GM23248 (cell line): ENCODE results near the gene HIVEP3. TPM values are rescaled to one million over a fixed set of nuclear protein-coding genes. Genes with fewer than 3 reads are reported as not detected.

Experiments
- DNase-seq: peaks from one replicate; pipeline ENCODE4 v3.0.0-alpha.2; 2015
- H2AFZ ChIP-seq: fragments of 200-600 bp; sonication (generic); 2 replicates; pipeline ENCODE4 v1.6.1; 2016; ENCODE audit warnings: antibody characterized with exemption
- H3F3A ChIP-seq: fragments of 200-600 bp; sonication (generic); 2 replicates; pipeline ENCODE4 v1.6.1; 2016; ENCODE audit warnings: mild to moderate bottlenecking, antibody characterized with exemption, mixed run types; ENCODE audit not compliant: insufficient read depth
- H3K27ac ChIP-seq: fragments of 200-600 bp; sonication (generic); 2 replicates; pipeline ENCODE4 v1.5.1; 2016; ENCODE audit warnings: mild to moderate bottlenecking
- H3K27me3 ChIP-seq: fragments of 200-600 bp; sonication (generic); replicated peaks from 2 replicates; pipeline ENCODE4 v1.6.1; 2016; ENCODE audit warnings: mild to moderate bottlenecking; ENCODE audit not compliant: insufficient read depth
- H3K36me3 ChIP-seq: fragments of 200-600 bp; sonication (generic); 2 replicates; pipeline ENCODE4 v1.6.1; 2016; ENCODE audit warnings: low read depth, mild to moderate bottlenecking
- H3K4me1 ChIP-seq: fragments of 200-600 bp; sonication (generic); 2 replicates; pipeline ENCODE4 v1.6.1; 2016; ENCODE audit warnings: mild to moderate bottlenecking; ENCODE audit not compliant: insufficient read depth
- H3K4me2 ChIP-seq: fragments of 200-600 bp; sonication (generic); one replicate; pipeline ENCODE4 v1.6.1; 2016; ENCODE audit warnings: mild to moderate bottlenecking; ENCODE audit not compliant: unreplicated experiment
- H3K4me3 ChIP-seq: fragments of 200-600 bp; sonication (generic); 2 replicates; pipeline ENCODE4 v1.5.1; 2016; ENCODE audit warnings: mild to moderate bottlenecking
- H3K79me2 ChIP-seq: fragments of 200-600 bp; sonication (generic); 2 replicates; pipeline ENCODE4 v1.6.1; 2016; ENCODE audit warnings: mild to moderate bottlenecking; ENCODE audit not compliant: insufficient read depth
- H3K9ac ChIP-seq: fragments of 200-600 bp; sonication (generic); 2 replicates; pipeline ENCODE4 v1.6.1; 2016; ENCODE audit warnings: mild to moderate bottlenecking
- H3K9me2 ChIP-seq: fragments of 200-600 bp; sonication (generic); 2 replicates; pipeline ENCODE4 v1.6.1; 2016; ENCODE audit warnings: mixed run types, mild to moderate bottlenecking, moderate library complexity; ENCODE audit not compliant: insufficient read depth
- H3K9me3 ChIP-seq: fragments of 200-600 bp; sonication (generic); one replicate; pipeline ENCODE4 v1.6.1; 2017; ENCODE audit warnings: low read depth
- H4K20me1 ChIP-seq: fragments of 200-600 bp; sonication (generic); 2 replicates; pipeline ENCODE4 v1.6.0; 2016; ENCODE audit not compliant: insufficient read depth
- EZH2 ChIP-seq: fragments of 200-600 bp; sonication (generic); IDR thresholded peaks from 2 replicates; pipeline ENCODE4 v1.6.1; 2018; ENCODE audit warnings: antibody characterized with exemption, mild to moderate bottlenecking; ENCODE audit not compliant: insufficient read depth, poor library complexity, severe bottlenecking
- EZH2phosphoT487 ChIP-seq: fragments of 200-600 bp; sonication (generic); IDR thresholded peaks from 2 replicates; pipeline ENCODE4 v1.6.1; 2018; ENCODE audit warnings: antibody characterized with exemption, moderate library complexity, mild to moderate bottlenecking, low read depth; ENCODE audit not compliant: insufficient read depth
- WGBS, 2 experiments: methylation state at CpG; one replicate each; pipeline ENCODE4 v1.1.6; 2015 to 2017; ENCODE audit warnings: low lambda C conversion rate in 2 of 2, low coverage in 1 of 2; ENCODE audit errors: missing lambda C conversion rate in 2 of 2; 5-methylcytosine and 5-hydroxymethylcytosine counted together
- in situ Hi-C: fragments of 300-500 bp; cut with MboI; formaldehyde crosslinking; loops from 2 replicates; pipeline ENCODE4 v1.15.0; 2020
- polyA plus RNA-seq: library from polyadenylated mRNA; unstranded; fragments of >200 nt; fragmentation: Nextera tagmentation; extraction: Ambion mirVana; gene quantifications from 2 replicates; pipeline ENCODE4 v1.2.1, GENCODE V29; 2016
- total RNA-seq: library from RNA; depleted of rRNA; stranded (reverse); fragments of >200 nt; shearing (Covaris generic); gene quantifications from 2 replicates; pipeline ENCODE4 v1.2.3, GENCODE V29; 2014

The HIVEP3 gene
- total and polyA plus RNA-seq, 2 experiments from 2014 or later, result 1.7 to 7.2 TPM

- H3K4me3 ChIP-seq, result no peak overlapping the region
- no peak for TF ChIP-seq EZH2phosphoT487
- TF ChIP-seq EZH2, result no peak
- no peaks in the 10 kb centered on the region for H3K9me2 ChIP-seq
- in situ Hi-C loops, result no loop called here
- no peak overlapping the region for H3K27ac ChIP-seq
- peaks cover 19% of the 10 kb centered on the region for H3K4me1 ChIP-seq
- no peak overlapping the region for H3K4me2 ChIP-seq
- H3K79me2 ChIP-seq, result peaks cover 28% of the 10 kb centered on the region
- H3K36me3 ChIP-seq, result no peaks in the 10 kb centered on the region
- no peaks in the 10 kb centered on the region for H3K27me3 ChIP-seq
- DNase-seq, result no peak
- no peak overlapping the region for H3K9ac ChIP-seq
- no peak overlapping the region for H2AFZ ChIP-seq
- peaks cover 13% of the 10 kb centered on the region for H3F3A ChIP-seq
- H4K20me1 ChIP-seq, result no peaks in the 10 kb centered on the region
- no peaks in the 10 kb centered on the region for H3K9me3 ChIP-seq
- WGBS, 2 experiments, result 87 to 89% methylated on average over 4 of the region's 4 CpGs
Observed at GRCh38 chr1:41647221-41648135, 271.2 kb downstream of the HIVEP3 start.

DNA sequence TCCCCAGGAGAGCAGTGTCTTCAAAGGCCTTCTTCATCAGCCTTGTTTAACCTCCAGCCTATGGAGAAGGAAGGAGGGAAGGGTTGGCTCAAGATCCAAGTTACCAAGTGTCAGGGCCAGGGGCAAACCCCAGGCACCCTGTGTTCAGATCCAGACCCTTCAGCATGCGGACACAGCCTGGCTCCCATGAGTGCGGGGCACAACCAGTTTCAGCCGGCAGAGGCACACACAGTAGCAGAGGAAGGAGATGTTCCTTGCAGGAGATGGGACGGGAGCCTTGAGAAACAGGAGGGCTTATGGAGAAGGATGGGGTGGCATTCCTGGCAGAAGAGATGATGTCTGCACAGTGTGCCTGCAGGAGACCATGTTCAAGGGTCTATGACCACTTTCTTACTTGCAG is 272.5 kb downstream of the HIVEP3 start:
- H3K9me2 ChIP-seq, result no peaks in the 10 kb centered on the region
- H3K27ac ChIP-seq, result no peak overlapping the region
- DNase-seq, result no peak
- no peaks in the 10 kb centered on the region for H3K36me3 ChIP-seq
- peaks cover 13% of the 10 kb centered on the region for H3F3A ChIP-seq
- no peaks in the 10 kb centered on the region for H3K27me3 ChIP-seq
- no peak for TF ChIP-seq EZH2
- TF ChIP-seq EZH2phosphoT487, result no peak
- no peaks in the 10 kb centered on the region for H3K9me3 ChIP-seq
- H3K79me2 ChIP-seq, result peaks cover 21% of the 10 kb centered on the region
- in situ Hi-C loops, result no loop called here
- 95 to 98% methylated on average over 4 of the region's 4 CpGs for WGBS, 2 experiments
- no peak overlapping the region for H3K9ac ChIP-seq
- no peak overlapping the region for H2AFZ ChIP-seq
- H3K4me1 ChIP-seq, result peaks cover 19% of the 10 kb centered on the region
- no peak overlapping the region for H3K4me2 ChIP-seq
- no peaks in the 10 kb centered on the region for H4K20me1 ChIP-seq
- no peak overlapping the region for H3K4me3 ChIP-seq

DNA sequence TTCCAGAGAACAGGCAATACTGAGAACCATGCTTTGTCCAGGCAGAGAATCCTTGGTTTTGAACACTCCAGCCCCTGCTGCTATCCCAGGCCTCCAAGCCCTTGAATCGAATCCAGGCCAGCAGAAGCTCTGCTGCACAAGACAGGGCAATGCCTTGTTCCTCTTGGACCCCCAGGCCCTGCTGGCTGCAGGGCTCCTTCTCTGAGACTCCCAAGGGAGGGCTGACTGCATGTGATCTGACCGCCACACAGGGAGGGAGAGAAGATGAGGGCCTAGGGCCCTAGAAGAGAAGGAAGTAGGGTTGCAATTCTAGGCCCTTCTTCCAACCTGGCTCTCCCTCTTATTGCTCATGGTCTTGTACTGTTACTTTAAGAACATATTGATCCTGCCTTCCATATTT is 273.7 kb downstream of the HIVEP3 start:
- H3K4me3 ChIP-seq, result no peak overlapping the region
- in situ Hi-C loops, result no loop called here
- TF ChIP-seq EZH2phosphoT487, result no peak
- no peak for TF ChIP-seq EZH2
- no peaks in the 10 kb centered on the region for H3K9me3 ChIP-seq
- no peak for DNase-seq
- no peak overlapping the region for H3K27ac ChIP-seq
- peaks cover 20% of the 10 kb centered on the region for H3K79me2 ChIP-seq
- peaks cover 6% of the 10 kb centered on the region for H3F3A ChIP-seq
- no peaks in the 10 kb centered on the region for H3K27me3 ChIP-seq
- no peak overlapping the region for H3K9ac ChIP-seq
- no peaks in the 10 kb centered on the region for H3K9me2 ChIP-seq
- H3K36me3 ChIP-seq, result no peaks in the 10 kb centered on the region
- H3K4me2 ChIP-seq, result no peak overlapping the region
- peaks cover 9% of the 10 kb centered on the region for H3K4me1 ChIP-seq
- WGBS, 2 experiments, result 93 to 100% methylated on average over 2 of the region's 2 CpGs
- H2AFZ ChIP-seq, result no peak overlapping the region
- H4K20me1 ChIP-seq, result no peaks in the 10 kb centered on the region

DNA sequence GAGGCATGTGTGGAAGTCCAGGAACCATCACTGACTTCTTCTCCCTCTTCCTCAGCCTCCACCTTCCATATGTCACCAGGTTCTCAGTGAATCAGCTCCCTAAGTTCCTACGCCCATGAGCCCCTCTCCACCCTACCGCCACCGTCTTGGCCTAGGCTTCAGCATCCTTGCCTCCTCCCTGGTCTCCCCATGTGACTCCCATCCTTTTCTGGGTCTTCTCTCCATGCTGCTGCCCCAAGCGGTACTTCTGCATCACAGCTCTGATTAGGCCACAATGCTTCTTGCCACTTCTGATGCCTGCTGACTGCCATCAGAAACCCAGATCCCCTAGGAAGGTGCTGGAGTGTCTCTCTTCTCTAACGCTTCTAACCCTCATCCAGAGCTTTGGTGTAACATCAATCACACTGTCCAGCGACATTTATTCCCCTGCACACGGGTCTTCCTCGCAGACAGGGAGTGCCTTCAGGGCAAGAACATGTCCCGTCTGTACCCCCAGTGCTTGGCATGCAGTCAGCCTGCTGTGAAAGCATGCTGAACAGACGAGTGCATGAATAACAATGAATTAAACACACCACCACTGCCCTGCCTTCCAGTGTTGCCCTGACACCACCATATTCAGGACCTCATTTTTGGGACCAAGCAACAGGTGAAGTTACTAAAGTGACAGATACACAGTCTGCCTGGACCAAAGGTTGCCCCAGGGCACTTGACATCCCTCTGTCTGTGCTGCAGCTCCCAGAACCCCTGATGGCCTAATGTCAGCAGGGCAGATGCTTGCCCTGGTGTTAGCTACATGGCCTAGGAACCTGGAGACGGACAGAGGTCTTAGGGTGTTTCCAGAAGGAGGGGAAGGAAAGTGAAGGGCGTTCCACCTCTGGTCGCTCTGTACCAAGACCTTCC is 275.6 kb downstream of the HIVEP3 start:
- Histone ChIP-seq H2AFZ (no peak overlapping the region), H3K27ac (no peak overlapping the region), H3K4me3 (no peak overlapping the region), H4K20me1 (no peaks in the 10 kb centered on the region), H3K27me3 (no peaks in the 10 kb centered on the region), H3K4me1 (peaks cover 17% of the 10 kb centered on the region), H3K79me2 (peaks cover 18% of the 10 kb centered on the region), H3K4me2 (no peak overlapping the region), H3F3A (peaks cover 12% of the 10 kb centered on the region), H3K9ac (no peak overlapping the region), H3K9me2 (no peaks in the 10 kb centered on the region), H3K9me3 (no peaks in the 10 kb centered on the region), H3K36me3 (no peaks in the 10 kb centered on the region)
- TF ChIP-seq EZH2 (no peak), EZH2phosphoT487 (no peak)
- WGBS, 2 experiments, result 84 to 87% methylated on average over 10 to 13 of the region's 13 CpGs
- DNase-seq, result no peak
- in situ Hi-C loops, result no loop called here
